Measurements from ENCODE around the gene LPIN2.

GRCh38 chr18:2990956-2991640 lies 21.8 kb downstream of the LPIN2 start:
- TF ChIP-seq CTCF (IDR thresholded peaks at IDR 0.05) (no peak), POLR2A (IDR thresholded peaks at IDR 0.05) (no peak)

Data from uterus (tissue), 2 donors.